PC-3 (cell line): ENCODE data around the gene METTL1.

Source experiments
- CTCF ChIP-seq: fragments of 300-600 bp; sonication (generic); conservative IDR thresholded peaks from 2 replicates; pipeline ENCODE4 v1.5.1; 2017; ENCODE audit warnings: antibody characterized with exemption, low read depth, mild to moderate bottlenecking, low read length
- EZH2 ChIP-seq: fragments of 300-600 bp; sonication (generic); IDR thresholded peaks from one replicate; pipeline ENCODE4 v1.6.1; 2017; ENCODE audit warnings: antibody characterized with exemption, mild to moderate bottlenecking, low read length; ENCODE audit not compliant: unreplicated experiment
- EZH2phosphoT487 ChIP-seq: fragments of 300-600 bp; sonication (generic); IDR thresholded peaks from 2 replicates; pipeline ENCODE4 v1.6.1; 2018; ENCODE audit warnings: mild to moderate bottlenecking, antibody characterized with exemption, low read length, borderline replicate concordance

GRCh38 chr12:57777911-57778310 is 6.0 kb upstream of the METTL1 start:
- TF ChIP-seq EZH2 (no peak), CTCF (no peak), EZH2phosphoT487 (no peak)
